WERI-Rb-1 (cell line): Measurements from ENCODE around the gene EHBP1.
"Not testable (repeated sequence)": the region's sequence is repeated elsewhere in the genome, so short reads cannot be mapped to it uniquely, and the experiment has no call there.

Experiments used
- DNase-seq: peaks from one replicate; pipeline ENCODE4 v3.0.0-alpha.2; 2020
- H3K27ac ChIP-seq: fragments of 250-450 bp; sonication (Bioruptor Pico); 2 replicates; pipeline ENCODE4 v1.5.1; 2020; ENCODE audit warnings: mild to moderate bottlenecking, moderate library complexity
- H3K27me3 ChIP-seq: fragments of 250-450 bp; sonication (Bioruptor Pico); 2 replicates; pipeline ENCODE4 v1.5.1; 2021; ENCODE audit warnings: mild to moderate bottlenecking, low read depth, moderate library complexity; ENCODE audit not compliant: insufficient read depth, severe bottlenecking
- H3K36me3 ChIP-seq: fragments of 250-450 bp; sonication (Bioruptor Pico); 2 replicates; pipeline ENCODE4 v1.5.1; 2020; ENCODE audit warnings: mild to moderate bottlenecking, moderate library complexity
- H3K4me3 ChIP-seq: 2 replicates; pipeline ENCODE4 v1.5.1; 2011; ENCODE audit warnings: low read depth, mild to moderate bottlenecking, control low read depth, low read length
- H3K9me3 ChIP-seq: fragments of 250-450 bp; sonication (Bioruptor Pico); 2 replicates; pipeline ENCODE4 v1.5.1; 2021; ENCODE audit warnings: mild to moderate bottlenecking, moderate library complexity; ENCODE audit not compliant: severe bottlenecking
- TF ChIP-seq, protein P1 (sequence below): IDR thresholded peaks from 2 replicates; pipeline ENCODE4 v1.5.1; 2011; ENCODE audit warnings: low read depth, mild to moderate bottlenecking, control low read depth, inconsistent platforms, low read length

The EHBP1 gene

DNA sequence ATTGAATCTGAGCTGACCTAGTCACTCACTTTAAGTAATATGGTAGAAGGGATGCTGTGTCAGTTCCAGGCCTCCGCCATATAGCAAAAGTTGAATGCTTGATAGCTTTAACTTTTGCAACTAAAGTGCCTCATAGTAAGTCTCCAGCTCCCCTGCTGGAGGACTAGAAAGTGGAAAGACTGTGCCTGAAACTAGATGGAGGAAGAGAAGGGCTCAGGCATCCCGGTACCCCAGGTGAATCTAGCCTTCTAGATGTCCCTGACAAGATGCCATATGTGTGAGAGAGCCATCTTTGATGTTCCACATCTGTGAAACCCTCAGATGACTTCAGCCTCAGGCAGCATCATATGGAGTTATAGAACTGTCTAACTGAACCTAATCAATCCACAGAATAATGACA lies 366.2 kb downstream of the EHBP1 start:
- H3K27me3 ChIP-seq: no peaks in the 10 kb centered on the region
- H3K4me3 ChIP-seq: no peak overlapping the region
- DNase-seq: no peak
- H3K27ac ChIP-seq: no peak overlapping the region
- H3K36me3 ChIP-seq: no peaks in the 10 kb centered on the region
- H3K9me3 ChIP-seq: no peaks in the 10 kb centered on the region
- TF ChIP-seq, protein P1, sequence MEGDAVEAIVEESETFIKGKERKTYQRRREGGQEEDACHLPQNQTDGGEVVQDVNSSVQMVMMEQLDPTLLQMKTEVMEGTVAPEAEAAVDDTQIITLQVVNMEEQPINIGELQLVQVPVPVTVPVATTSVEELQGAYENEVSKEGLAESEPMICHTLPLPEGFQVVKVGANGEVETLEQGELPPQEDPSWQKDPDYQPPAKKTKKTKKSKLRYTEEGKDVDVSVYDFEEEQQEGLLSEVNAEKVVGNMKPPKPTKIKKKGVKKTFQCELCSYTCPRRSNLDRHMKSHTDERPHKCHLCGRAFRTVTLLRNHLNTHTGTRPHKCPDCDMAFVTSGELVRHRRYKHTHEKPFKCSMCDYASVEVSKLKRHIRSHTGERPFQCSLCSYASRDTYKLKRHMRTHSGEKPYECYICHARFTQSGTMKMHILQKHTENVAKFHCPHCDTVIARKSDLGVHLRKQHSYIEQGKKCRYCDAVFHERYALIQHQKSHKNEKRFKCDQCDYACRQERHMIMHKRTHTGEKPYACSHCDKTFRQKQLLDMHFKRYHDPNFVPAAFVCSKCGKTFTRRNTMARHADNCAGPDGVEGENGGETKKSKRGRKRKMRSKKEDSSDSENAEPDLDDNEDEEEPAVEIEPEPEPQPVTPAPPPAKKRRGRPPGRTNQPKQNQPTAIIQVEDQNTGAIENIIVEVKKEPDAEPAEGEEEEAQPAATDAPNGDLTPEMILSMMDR: no peak

DNA sequence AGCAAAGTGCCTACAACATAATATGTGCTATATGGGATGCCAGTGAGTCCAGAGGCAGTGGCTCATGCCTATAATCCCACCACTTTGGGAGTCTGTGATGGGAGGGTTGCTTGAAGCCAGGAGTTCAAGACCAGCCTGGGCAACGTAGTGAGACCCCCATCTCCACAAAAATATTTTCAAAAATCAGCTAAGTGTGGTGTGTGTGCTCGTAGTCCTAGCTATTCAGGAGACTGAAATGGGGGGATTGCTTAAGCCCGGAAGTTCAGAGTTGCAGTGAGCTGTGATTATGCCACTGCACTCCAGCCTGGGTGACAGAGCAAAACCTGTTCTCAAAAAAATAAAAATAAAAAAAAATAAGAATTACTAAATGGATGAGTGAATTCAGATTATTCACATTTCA lies 368.5 kb downstream of the EHBP1 start:
- Histone ChIP-seq H3K27ac (no peak overlapping the region), H3K9me3 (no peaks in the 10 kb centered on the region), H3K4me3 (no peak overlapping the region), H3K36me3 (no peaks in the 10 kb centered on the region), H3K27me3 (no peaks in the 10 kb centered on the region)
- TF ChIP-seq, protein P1: no peak
- no peak for DNase-seq

DNA sequence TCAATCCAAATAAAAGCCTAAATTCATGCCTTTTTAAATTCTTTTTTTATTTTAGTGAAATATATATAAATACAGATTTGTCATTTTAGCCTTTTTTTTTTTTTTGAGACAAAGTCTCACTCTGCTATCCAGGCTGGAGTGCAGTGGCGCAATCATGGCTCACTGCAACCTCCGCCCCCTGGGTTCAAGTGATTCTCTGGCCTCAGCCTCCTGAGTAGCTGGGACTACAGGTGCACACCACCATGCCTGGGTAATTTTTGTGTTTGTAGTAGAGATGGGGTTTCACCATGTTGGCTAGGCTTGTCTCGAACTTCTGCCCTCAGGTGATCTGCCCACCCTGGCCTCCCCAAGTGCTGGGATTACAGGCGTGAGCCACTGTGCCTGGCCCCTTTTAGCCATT lies 368.9 kb downstream of the EHBP1 start:
- H3K4me3 ChIP-seq, H3K27me3 ChIP-seq, DNase-seq, H3K9me3 ChIP-seq, H3K36me3 ChIP-seq, H3K27ac ChIP-seq: not testable (repeated sequence)

DNA sequence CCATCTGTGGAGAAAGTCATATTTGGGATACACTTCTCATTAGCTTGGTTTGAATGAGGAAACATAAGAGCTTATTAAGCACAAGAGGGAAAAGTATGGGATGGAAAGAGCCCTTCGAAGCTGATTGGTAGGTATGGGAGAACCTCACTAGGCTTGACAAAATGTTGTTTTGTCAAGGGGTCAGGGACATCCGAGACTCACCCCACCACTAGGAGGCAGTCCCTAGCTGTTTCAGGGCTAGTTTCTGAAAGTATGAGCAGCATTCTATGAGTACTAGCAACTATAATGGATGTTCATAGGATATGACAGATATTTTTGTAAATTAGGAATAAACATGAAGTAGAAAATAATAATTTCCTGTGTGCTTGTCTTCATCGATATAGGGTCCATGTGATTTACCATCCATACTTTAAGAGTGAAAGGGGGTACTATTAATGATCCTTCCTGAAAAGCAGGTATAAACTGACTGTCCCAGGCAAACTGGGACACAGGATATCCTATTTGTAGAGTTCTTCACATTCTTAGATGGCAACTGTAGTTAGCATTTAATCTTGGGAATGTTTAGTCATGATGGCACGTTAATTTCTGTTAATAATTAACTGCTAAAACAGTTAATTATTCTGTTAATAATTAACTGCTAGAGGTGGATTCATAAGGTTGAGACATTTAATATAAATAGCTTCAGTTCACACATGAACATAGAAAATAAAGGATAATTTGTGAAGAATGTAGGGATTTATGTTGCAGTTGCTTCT lies 373.5 kb downstream of the EHBP1 start:
- TF ChIP-seq, protein P1: peak; percentile 56
- H3K9me3 ChIP-seq: no peaks in the 10 kb centered on the region
- no peaks in the 10 kb centered on the region for H3K27me3 ChIP-seq
- no peak overlapping the region for H3K27ac ChIP-seq
- H3K4me3 ChIP-seq: no peak overlapping the region
- H3K36me3 ChIP-seq: no peaks in the 10 kb centered on the region
- DNase-seq: peak; percentile 50

DNA sequence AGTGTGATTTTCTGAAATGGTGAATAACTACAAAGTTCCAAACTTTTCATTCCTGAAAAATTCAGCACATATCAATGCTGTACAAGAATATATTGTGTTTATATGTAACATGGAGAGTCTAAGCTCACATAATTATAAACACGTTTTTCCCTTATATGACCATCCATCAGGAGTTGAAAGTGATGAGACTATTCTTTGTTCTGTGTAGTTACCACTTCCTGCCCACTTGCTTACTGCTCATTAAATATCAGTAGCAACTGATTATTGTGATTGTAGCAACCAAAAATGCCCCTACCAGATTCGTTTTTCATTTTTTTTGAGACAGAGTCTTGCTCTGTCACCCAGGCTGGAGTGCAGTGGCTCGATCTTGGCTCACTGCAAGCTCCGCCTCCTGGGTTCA lies 375.9 kb downstream of the EHBP1 start:
- no peaks in the 10 kb centered on the region for H3K36me3 ChIP-seq
- DNase-seq: no peak
- no peak overlapping the region for H3K27ac ChIP-seq
- no peaks in the 10 kb centered on the region for H3K9me3 ChIP-seq
- TF ChIP-seq, protein P1: no peak
- H3K4me3 ChIP-seq: no peak overlapping the region
- H3K27me3 ChIP-seq: no peaks in the 10 kb centered on the region

DNA sequence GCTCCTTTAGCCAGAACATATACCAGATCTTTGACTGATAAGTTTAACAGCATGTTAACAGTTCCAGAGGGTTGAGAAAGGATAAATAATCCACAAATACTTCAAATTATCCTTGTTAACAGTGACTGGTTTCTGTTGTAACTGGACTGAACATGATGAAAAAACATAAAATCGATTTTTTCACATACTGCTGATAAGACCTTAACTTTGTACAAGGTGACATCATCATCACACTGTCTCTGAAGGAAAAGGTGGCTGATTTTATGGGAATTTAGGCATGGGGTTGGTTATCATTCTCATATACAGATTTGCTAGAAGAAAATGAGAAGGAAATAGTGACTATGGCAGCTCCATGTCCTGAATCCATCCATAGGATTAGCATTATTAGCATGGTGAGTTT lies 381.2 kb downstream of the EHBP1 start:
- Histone ChIP-seq H3K27me3 (no peaks in the 10 kb centered on the region), H3K27ac (no peak overlapping the region), H3K36me3 (no peaks in the 10 kb centered on the region), H3K9me3 (no peaks in the 10 kb centered on the region), H3K4me3 (no peak overlapping the region)
- DNase-seq: no peak
- TF ChIP-seq, protein P1: no peak
